ENCODE results near the gene POU3F1.

Gene POU3F1

GRCh38 chr1:38059635-38060250, 13.2 kb upstream of the POU3F1 start:
- no peak overlapping the region for H3K4me3 ChIP-seq (ENCODE audit: low read depth, low read length)
- no peak for TF ChIP-seq CTCF (IDR thresholded peaks at IDR 0.05; ENCODE audit: borderline replicate concordance, insufficient read depth, low read depth, low read length)

GRCh38 chr1:38055965-38056364, 9.4 kb upstream of the POU3F1 start:
- TF ChIP-seq CTCF (IDR thresholded peaks at IDR 0.05; ENCODE audit: borderline replicate concordance, insufficient read depth, low read depth, low read length): no peak
- H3K4me3 ChIP-seq (ENCODE audit: low read depth, low read length): no peak overlapping the region

GRCh38 chr1:38055398-38055797, 8.8 kb upstream of the POU3F1 start:
- no peak for TF ChIP-seq CTCF (IDR thresholded peaks at IDR 0.05; ENCODE audit: borderline replicate concordance, insufficient read depth, low read depth, low read length)
- no peak overlapping the region for H3K4me3 ChIP-seq (ENCODE audit: low read depth, low read length)

GRCh38 chr1:38053416-38054091, 7.0 kb upstream of the POU3F1 start:
- H3K4me3 ChIP-seq (ENCODE audit: low read depth, low read length): no peak overlapping the region
- no peak for TF ChIP-seq CTCF (IDR thresholded peaks at IDR 0.05; ENCODE audit: borderline replicate concordance, insufficient read depth, low read depth, low read length)

- no peak overlapping the region for H3K4me3 ChIP-seq (ENCODE audit: low read depth, low read length)
These were observed 6.3 kb upstream of the POU3F1 start for GRCh38 chr1:38052750-38053415.

GRCh38 chr1:38051079-38051543, 4.5 kb upstream of the POU3F1 start:
- no peak overlapping the region for H3K4me3 ChIP-seq (ENCODE audit: low read depth, low read length)
- no peak for TF ChIP-seq CTCF (IDR thresholded peaks at IDR 0.05; ENCODE audit: borderline replicate concordance, insufficient read depth, low read depth, low read length)

More at GRCh38 chr1:38052750-38053415, 6.3 kb upstream of the POU3F1 start:
- TF ChIP-seq CTCF (IDR thresholded peaks at IDR 0.05; ENCODE audit: borderline replicate concordance, insufficient read depth, low read depth, low read length): no peak

All from GM12875 (cell line).